Measurements from ENCODE around the gene WNT16.

WNT16 gene

DNA sequence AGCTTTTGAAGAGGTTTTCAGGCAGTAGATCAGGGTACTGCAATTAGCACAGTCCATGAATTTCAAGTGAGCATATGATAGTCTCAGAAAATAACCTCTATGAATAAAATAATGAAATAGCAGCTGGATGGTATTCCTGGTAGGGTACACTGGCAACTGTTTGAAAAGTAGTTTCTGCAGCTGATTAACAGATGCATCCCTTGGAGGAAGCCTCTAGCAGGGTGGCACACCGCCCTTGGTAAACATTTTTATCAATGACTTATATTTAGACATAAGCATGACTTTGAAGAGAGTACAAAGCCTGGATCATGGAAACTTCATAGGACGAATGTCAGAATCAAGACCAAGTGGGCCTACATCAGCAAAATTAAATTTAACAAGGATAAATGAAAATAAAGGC lies 26.8 kb downstream of the WNT16 start:
- Histone ChIP-seq H3K27ac (ENCODE audit: low read length) (no peak overlapping the region), H3K27me3 (replicated peaks; ENCODE audit: insufficient read depth, low read length) (no peaks in the 10 kb centered on the region), H3K9ac (ENCODE audit: low read length) (no peak overlapping the region), H3K9me3 (replicated peaks; ENCODE audit: insufficient read depth, low read length) (no peaks in the 10 kb centered on the region), H3K36me3 (replicated peaks; ENCODE audit: insufficient read depth, low read length) (peaks cover 5% of the 10 kb centered on the region; the same call in 1 of the 2 replicates), H3F3A (ENCODE audit: insufficient read depth, low read length) (no peaks in the 10 kb centered on the region), H3K4me3 (ENCODE audit: low read length) (no peak overlapping the region), H2AFZ (ENCODE audit: low read length) (no peak overlapping the region), H3K79me2 (ENCODE audit: low read length) (no peaks in the 10 kb centered on the region), H3K4me1 (ENCODE audit: low read length) (no peaks in the 10 kb centered on the region), H3K4me2 (ENCODE audit: low read depth, low read length) (no peak overlapping the region), H3K9me2 (replicated peaks; ENCODE audit: insufficient read depth, low read length) (no peaks in the 10 kb centered on the region), H4K20me1 (ENCODE audit: insufficient read depth, low read length) (no peaks in the 10 kb centered on the region)
- no peak for TF ChIP-seq EZH2phosphoT487 (IDR thresholded peaks at IDR 0.05; ENCODE audit: low read length)
- TF ChIP-seq EZH2 (optimal IDR thresholded peaks at IDR 0.05; ENCODE audit: low read depth, low read length), result no peak
- TF ChIP-seq CTCF (IDR thresholded peaks at IDR 0.05; ENCODE audit: low read length), result no peak
- DNase-seq, result no peak

- Histone ChIP-seq H3K9ac (ENCODE audit: low read length) (no peak overlapping the region), H3K9me3 (replicated peaks; ENCODE audit: insufficient read depth, low read length) (no peaks in the 10 kb centered on the region), H3K4me1 (ENCODE audit: low read length) (no peaks in the 10 kb centered on the region), H3K27ac (ENCODE audit: low read length) (no peak overlapping the region), H3K36me3 (replicated peaks; ENCODE audit: insufficient read depth, low read length) (peaks cover 4% of the 10 kb centered on the region; the same call in 1 of the 2 replicates), H3K79me2 (ENCODE audit: low read length) (peaks cover 11% of the 10 kb centered on the region), H3K27me3 (replicated peaks; ENCODE audit: insufficient read depth, low read length) (no peaks in the 10 kb centered on the region), H4K20me1 (ENCODE audit: insufficient read depth, low read length) (no peaks in the 10 kb centered on the region), H3K4me3 (ENCODE audit: low read length) (no peak overlapping the region), H3F3A (ENCODE audit: insufficient read depth, low read length) (no peaks in the 10 kb centered on the region), H2AFZ (ENCODE audit: low read length) (no peak overlapping the region), H3K9me2 (replicated peaks; ENCODE audit: insufficient read depth, low read length) (no peaks in the 10 kb centered on the region), H3K4me2 (ENCODE audit: low read depth, low read length) (no peak overlapping the region)
- TF ChIP-seq EZH2 (optimal IDR thresholded peaks at IDR 0.05; ENCODE audit: low read depth, low read length) (no peak), EZH2phosphoT487 (IDR thresholded peaks at IDR 0.05; ENCODE audit: low read length) (no peak), CTCF (IDR thresholded peaks at IDR 0.05; ENCODE audit: low read length) (no peak)
- DNase-seq, result no peak
These were observed 31.8 kb downstream of the WNT16 start for GRCh38 chr7:121360564-121360963.

DNA sequence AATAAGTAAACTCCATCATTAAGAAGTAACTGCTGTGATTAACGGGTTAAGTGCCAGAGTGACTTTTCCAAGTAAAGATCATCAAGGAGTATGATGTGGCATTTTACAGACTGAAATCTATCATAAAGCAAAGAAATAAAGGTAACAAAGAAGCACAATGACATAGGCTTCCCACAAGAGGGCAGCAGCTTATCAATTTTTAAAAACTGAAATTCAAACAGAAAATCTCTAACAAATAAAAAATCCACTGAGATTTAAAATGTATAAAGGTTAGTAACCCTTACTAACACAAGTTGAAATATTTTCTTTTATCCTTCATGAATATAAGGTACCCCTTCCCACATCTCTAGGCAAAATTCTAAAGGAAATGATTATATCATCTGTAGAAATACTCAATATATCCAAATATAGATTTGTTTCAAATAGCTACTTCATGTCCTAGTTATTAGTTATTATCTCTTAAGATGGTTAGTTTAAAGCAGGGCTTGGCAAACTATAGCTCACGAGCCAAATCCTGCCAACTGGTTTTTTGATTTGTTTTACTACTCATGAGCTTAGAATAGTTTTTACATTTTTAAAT lies 38.1 kb downstream of the WNT16 start:
- H3F3A ChIP-seq (ENCODE audit: insufficient read depth, low read length), result peaks cover 15% of the 10 kb centered on the region
- peaks cover 5% of the 10 kb centered on the region for H3K36me3 ChIP-seq (replicated peaks; ENCODE audit: insufficient read depth, low read length)
- H3K9me3 ChIP-seq (replicated peaks; ENCODE audit: insufficient read depth, low read length), result no peaks in the 10 kb centered on the region
- H3K9me2 ChIP-seq (replicated peaks; ENCODE audit: insufficient read depth, low read length), result no peaks in the 10 kb centered on the region
- H4K20me1 ChIP-seq (ENCODE audit: insufficient read depth, low read length), result no peaks in the 10 kb centered on the region
- H3K4me1 ChIP-seq (ENCODE audit: low read length), result peaks cover 32% of the 10 kb centered on the region
- H3K4me3 ChIP-seq (ENCODE audit: low read length), result no peak overlapping the region
- H2AFZ ChIP-seq (ENCODE audit: low read length), result no peak overlapping the region
- peaks cover 63% of the 10 kb centered on the region for H3K79me2 ChIP-seq (ENCODE audit: low read length)
- no peaks in the 10 kb centered on the region for H3K27me3 ChIP-seq (replicated peaks; ENCODE audit: insufficient read depth, low read length)
- TF ChIP-seq EZH2 (optimal IDR thresholded peaks at IDR 0.05; ENCODE audit: low read depth, low read length), result no peak
- no peak for TF ChIP-seq EZH2phosphoT487 (IDR thresholded peaks at IDR 0.05; ENCODE audit: low read length)
- TF ChIP-seq CTCF (IDR thresholded peaks at IDR 0.05; ENCODE audit: low read length), result peak; percentile 90
- peak; percentile 45 for DNase-seq
- H3K9ac ChIP-seq (ENCODE audit: low read length), result no peak overlapping the region
- no peak overlapping the region for H3K4me2 ChIP-seq (ENCODE audit: low read depth, low read length)
- no peak overlapping the region for H3K27ac ChIP-seq (ENCODE audit: low read length)
